ENCODE results near the gene TBX15. TPM values are rescaled to one million over a fixed set of nuclear protein-coding genes. Genes with fewer than 3 reads are reported as not detected.

TBX15 gene
- total RNA-seq, 1 experiment from 2014 or later, result 0.32 TPM

GRCh38 chr1:119007670-119008482, 19.7 kb upstream of the TBX15 start:
- TF ChIP-seq CTCF (conservative IDR thresholded peaks at IDR 0.05; ENCODE audit: low read depth, low read length), result no peak
- TF ChIP-seq EZH2 (IDR thresholded peaks at IDR 0.05; ENCODE audit: borderline replicate concordance, low read depth, low read length, poor library complexity, severe bottlenecking), result no peak
- Histone ChIP-seq H3K27me3 (replicated peaks; ENCODE audit: insufficient read depth, low read depth, low read length, poor library complexity) (peaks cover 36% of the 10 kb centered on the region), H3K9me3 (ENCODE audit: low read depth, low read length, poor library complexity, severe bottlenecking) (no peaks in the 10 kb centered on the region), H3K36me3 (ENCODE audit: insufficient read depth, low read length, poor library complexity, severe bottlenecking) (no peaks in the 10 kb centered on the region), H3K4me1 (ENCODE audit: insufficient read depth, low read length, poor library complexity, severe bottlenecking) (no peaks in the 10 kb centered on the region), H3K4me3 (ENCODE audit: low read depth, low read length, poor library complexity, severe bottlenecking) (peak overlapping the region; percentile 14), H3K27ac (ENCODE audit: low read depth, low read length, poor library complexity, severe bottlenecking) (no peak overlapping the region)
- DNase-seq (ENCODE audit: low spot score), result no peak
- intact Hi-C loops (cut with micrococcal nuclease; ENCODE audit: unreplicated experiment), result loop anchor here (2.0 to 5.0 kb wide), 3 partner anchors 701 to 857 kb away; no protein-coding TSS in a partner anchor
- CTCF ChIA-PET, result interaction anchor here (0.5 to 1.3 kb wide), 5 partner anchors 224 to 856 kb away, joined by 3 to 6 read pairs (median 6); no protein-coding TSS in a partner anchor
- BruUV-seq (replicated peaks), result no TSS peak
- POLR2A ChIA-PET (ENCODE audit: low non-redundant PET), result no interaction called here

DNA sequence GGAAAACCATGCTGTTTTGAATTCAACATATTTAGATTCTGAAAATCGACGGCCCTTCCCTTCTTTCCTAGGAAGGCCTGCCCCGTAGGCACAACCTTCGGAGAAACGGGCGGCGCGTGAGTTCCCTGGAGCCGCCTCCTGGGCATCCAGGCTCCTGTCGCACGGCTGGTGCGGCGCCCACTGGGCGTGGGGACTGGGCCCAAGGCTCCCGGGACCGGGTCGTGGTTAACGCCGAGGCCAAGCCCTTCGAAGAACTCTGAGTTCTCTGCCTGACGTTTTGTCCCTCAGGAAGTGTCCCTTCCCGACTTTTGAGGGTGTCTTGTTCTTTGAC, 19.2 kb upstream of the TBX15 start:
- Histone ChIP-seq H3K4me1 (ENCODE audit: insufficient read depth, low read length, poor library complexity, severe bottlenecking) (no peaks in the 10 kb centered on the region), H3K9me3 (ENCODE audit: low read depth, low read length, poor library complexity, severe bottlenecking) (no peaks in the 10 kb centered on the region), H3K36me3 (ENCODE audit: insufficient read depth, low read length, poor library complexity, severe bottlenecking) (no peaks in the 10 kb centered on the region), H3K27ac (ENCODE audit: low read depth, low read length, poor library complexity, severe bottlenecking) (no peak overlapping the region), H3K4me3 (ENCODE audit: low read depth, low read length, poor library complexity, severe bottlenecking) (no peak overlapping the region), H3K27me3 (replicated peaks; ENCODE audit: insufficient read depth, low read depth, low read length, poor library complexity) (peaks cover 36% of the 10 kb centered on the region)
- BruUV-seq (replicated peaks), result no TSS peak
- intact Hi-C loops (cut with micrococcal nuclease; ENCODE audit: unreplicated experiment), result loop anchor here (5.0 kb wide), 2 partner anchors 700 to 785 kb away; no protein-coding TSS in a partner anchor
- TF ChIP-seq CTCF (conservative IDR thresholded peaks at IDR 0.05; ENCODE audit: low read depth, low read length), result no peak
- TF ChIP-seq EZH2 (IDR thresholded peaks at IDR 0.05; ENCODE audit: borderline replicate concordance, low read depth, low read length, poor library complexity, severe bottlenecking), result no peak
- POLR2A ChIA-PET (ENCODE audit: low non-redundant PET), result no interaction called here
- CTCF ChIA-PET, result no interaction called here
- DNase-seq (ENCODE audit: low spot score), result no peak

DNA sequence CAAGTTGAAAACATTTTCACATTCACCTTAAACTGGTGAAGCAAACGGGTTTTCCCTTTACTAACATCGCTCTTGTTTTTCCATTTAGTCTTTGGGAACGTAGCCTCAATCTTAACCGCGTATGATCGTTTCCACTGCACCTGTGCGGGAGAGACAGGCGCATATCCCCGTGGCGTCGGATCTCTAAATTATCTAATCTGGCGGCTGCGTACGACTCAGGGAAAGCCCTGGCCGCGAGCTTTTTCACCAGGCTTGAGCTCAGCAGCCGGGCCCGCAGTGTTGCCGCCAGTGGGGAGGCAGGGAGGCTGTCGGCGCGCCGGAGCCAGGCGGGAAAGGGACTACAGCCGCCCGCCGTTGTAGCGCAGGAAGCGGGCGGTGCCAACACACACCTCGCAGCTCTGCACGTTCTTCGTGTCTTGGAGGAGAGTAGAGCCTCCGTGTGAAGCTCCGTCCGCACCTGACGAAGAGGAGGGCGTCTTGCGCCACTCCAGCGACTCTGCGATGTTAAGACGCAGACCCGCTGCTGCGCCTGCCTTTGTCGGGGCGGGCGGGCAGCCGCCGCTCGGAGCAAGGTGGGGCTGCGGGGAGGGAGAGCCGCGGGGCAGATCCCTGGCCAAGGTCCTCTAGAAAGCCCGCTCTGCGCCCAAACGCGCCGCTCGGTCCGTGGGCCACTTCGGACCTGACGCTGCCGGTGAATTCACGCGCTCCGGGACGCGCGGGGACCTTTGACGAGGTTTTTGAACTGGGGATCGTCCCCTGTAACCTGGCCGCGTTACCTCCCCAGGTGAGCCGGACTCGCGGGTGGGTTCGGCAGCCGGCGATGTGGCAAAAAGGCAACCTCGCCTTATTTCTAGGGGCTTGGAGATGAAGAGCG, 18.5 kb upstream of the TBX15 start:
- TF ChIP-seq CTCF (conservative IDR thresholded peaks at IDR 0.05; ENCODE audit: low read depth, low read length) (no peak), EZH2 (IDR thresholded peaks at IDR 0.05; ENCODE audit: borderline replicate concordance, low read depth, low read length, poor library complexity, severe bottlenecking) (peak; percentile 93)
- DNase-seq (ENCODE audit: low spot score), result peak; percentile 14
- Histone ChIP-seq H3K36me3 (ENCODE audit: insufficient read depth, low read length, poor library complexity, severe bottlenecking) (no peaks in the 10 kb centered on the region), H3K4me1 (ENCODE audit: insufficient read depth, low read length, poor library complexity, severe bottlenecking) (no peaks in the 10 kb centered on the region), H3K27me3 (replicated peaks; ENCODE audit: insufficient read depth, low read depth, low read length, poor library complexity) (peaks cover 36% of the 10 kb centered on the region), H3K4me3 (ENCODE audit: low read depth, low read length, poor library complexity, severe bottlenecking) (no peak overlapping the region), H3K27ac (ENCODE audit: low read depth, low read length, poor library complexity, severe bottlenecking) (no peak overlapping the region), H3K9me3 (ENCODE audit: low read depth, low read length, poor library complexity, severe bottlenecking) (no peaks in the 10 kb centered on the region)
- ChIA-PET POLR2A (ENCODE audit: low non-redundant PET) (no interaction called here), CTCF (no interaction called here)
- BruUV-seq (replicated peaks), result no TSS peak
- intact Hi-C loops (cut with micrococcal nuclease; ENCODE audit: unreplicated experiment), result loop anchor here (5.0 kb wide), 2 partner anchors 699 to 784 kb away; no protein-coding TSS in a partner anchor

All from A673 (cell line).